ENCODE data around the gene ERC2.

DNA sequence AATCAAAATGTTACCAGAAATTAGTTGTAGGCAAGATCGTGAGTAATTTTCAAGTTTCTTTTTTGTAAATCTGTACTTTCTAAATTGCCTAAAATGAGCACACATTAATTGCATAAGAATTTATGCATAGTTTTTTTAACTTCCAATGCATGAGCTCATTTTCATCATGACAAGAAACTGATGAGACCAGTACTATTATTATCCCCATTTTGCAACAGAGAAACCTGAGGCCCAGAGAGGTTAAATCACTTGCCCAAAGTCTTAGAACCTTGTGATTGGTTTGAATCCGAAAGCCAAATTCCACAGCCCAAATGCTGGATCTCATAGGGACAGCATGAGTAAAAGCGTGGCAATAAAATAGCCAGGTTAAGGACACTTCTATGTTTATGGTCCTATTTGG lies 274.7 kb downstream of the ERC2 start:
- TF ChIP-seq, protein P1, sequence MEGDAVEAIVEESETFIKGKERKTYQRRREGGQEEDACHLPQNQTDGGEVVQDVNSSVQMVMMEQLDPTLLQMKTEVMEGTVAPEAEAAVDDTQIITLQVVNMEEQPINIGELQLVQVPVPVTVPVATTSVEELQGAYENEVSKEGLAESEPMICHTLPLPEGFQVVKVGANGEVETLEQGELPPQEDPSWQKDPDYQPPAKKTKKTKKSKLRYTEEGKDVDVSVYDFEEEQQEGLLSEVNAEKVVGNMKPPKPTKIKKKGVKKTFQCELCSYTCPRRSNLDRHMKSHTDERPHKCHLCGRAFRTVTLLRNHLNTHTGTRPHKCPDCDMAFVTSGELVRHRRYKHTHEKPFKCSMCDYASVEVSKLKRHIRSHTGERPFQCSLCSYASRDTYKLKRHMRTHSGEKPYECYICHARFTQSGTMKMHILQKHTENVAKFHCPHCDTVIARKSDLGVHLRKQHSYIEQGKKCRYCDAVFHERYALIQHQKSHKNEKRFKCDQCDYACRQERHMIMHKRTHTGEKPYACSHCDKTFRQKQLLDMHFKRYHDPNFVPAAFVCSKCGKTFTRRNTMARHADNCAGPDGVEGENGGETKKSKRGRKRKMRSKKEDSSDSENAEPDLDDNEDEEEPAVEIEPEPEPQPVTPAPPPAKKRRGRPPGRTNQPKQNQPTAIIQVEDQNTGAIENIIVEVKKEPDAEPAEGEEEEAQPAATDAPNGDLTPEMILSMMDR (conservative IDR thresholded peaks at IDR 0.05; ENCODE audit: low read depth, low read length): no peak
- TF ChIP-seq EZH2 (IDR thresholded peaks at IDR 0.05; ENCODE audit: borderline replicate concordance, low read depth, low read length, poor library complexity, severe bottlenecking): no peak

Measured in A673 (cell line).